Measurements from ENCODE around the gene SARM1. TPM values are rescaled to one million over a fixed set of nuclear protein-coding genes. Genes with fewer than 3 reads are reported as not detected.

The SARM1 gene
- total and polyA plus RNA-seq, 8 donors: 14.2 to 22.1 (median 17.3) TPM

DNA sequence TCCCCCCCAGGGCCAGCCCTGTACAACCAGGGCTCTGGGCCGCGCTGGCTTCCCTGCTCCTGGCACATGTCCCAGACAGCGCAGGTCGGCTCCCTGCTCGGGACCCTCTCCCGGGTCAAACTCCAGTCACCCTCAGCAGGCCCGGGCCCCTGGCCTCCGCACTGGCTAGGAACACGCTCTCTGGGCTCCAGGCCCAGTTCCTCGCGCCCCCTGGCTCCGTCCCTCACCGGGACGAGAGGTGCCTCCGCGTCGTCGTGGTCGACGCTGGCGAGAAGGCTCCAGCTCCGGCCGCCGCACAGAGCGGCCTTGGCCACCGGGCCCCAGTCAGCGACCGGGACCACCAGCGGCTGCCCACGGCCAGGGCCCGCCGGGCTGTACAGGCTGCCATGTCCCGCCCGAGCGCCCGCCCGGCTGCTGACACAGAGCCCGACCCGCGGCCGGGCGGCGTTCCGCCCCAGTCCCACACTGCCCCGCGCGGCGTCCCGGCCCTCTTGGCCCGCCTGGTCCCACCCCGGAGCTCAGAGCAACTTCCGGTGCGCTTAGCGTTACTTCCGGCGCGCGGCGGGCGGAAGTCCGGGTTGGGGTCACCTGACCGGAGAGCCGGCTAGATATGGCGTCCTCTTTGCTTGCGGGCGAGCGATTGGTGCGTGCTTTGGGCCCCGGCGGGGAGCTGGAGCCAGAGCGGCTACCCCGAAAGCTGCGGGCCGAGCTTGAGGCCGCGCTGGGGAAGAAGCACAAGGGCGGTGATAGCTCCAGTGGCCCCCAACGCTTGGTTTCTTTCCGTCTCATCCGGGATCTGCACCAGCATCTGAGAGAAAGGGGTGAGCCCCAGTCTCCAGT, 14.2 kb upstream of the SARM1 start, which contains the start of gene POLDIP2:
Gene POLDIP2 (minus strand): TSS at position 467 of the 840 bp plus-strand sequence. CDS start 79 bp downstream, at position 388.
- 0% methylated on average over 73 to 80 of the region's 80 CpGs for WGBS, 2 donors
- TF ChIP-seq, protein P1, sequence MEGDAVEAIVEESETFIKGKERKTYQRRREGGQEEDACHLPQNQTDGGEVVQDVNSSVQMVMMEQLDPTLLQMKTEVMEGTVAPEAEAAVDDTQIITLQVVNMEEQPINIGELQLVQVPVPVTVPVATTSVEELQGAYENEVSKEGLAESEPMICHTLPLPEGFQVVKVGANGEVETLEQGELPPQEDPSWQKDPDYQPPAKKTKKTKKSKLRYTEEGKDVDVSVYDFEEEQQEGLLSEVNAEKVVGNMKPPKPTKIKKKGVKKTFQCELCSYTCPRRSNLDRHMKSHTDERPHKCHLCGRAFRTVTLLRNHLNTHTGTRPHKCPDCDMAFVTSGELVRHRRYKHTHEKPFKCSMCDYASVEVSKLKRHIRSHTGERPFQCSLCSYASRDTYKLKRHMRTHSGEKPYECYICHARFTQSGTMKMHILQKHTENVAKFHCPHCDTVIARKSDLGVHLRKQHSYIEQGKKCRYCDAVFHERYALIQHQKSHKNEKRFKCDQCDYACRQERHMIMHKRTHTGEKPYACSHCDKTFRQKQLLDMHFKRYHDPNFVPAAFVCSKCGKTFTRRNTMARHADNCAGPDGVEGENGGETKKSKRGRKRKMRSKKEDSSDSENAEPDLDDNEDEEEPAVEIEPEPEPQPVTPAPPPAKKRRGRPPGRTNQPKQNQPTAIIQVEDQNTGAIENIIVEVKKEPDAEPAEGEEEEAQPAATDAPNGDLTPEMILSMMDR (IDR thresholded peaks at IDR 0.05): no peak
- ATAC-seq: peak; percentile 98 to 99 (median 99)
- no peak for FAIRE-seq
- Histone ChIP-seq H3K4me3 (peak within 1 kb of the TSS; percentile 91 to 99 (median 96)), H3K9me3 (no peaks in the 10 kb centered on the region), H3K27ac (peak within 1 kb of the TSS; percentile 81 to 92 (median 84)), H3K27me3 (no peaks in the 10 kb centered on the region), H3K36me3 (peaks cover 3 to 50% (median 20%) of the 10 kb centered on the region in 3 donors), H3K4me1 (peaks cover 0 to 17% (median 16%) of the 10 kb centered on the region in 3 donors)
- peak; percentile 94 to 99 (median 95) for DNase-seq
- intact Hi-C loops (cut with DNase I): no loop called here

DNA sequence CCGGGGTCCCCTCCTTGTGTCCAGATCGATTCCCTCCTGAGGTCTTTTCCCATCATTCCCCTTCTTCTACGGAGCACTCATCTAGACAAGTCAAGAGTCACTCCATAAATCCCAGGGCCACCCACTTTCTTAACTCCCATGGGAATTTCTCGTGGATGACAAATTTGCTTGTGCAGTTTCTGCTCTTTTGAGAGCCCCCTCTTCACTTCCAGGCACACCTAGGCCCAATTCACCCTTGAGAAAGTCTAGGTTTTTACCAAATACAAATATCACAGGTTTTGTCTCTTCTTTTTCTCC, 13.6 kb upstream of the SARM1 start:
- DNase-seq: no peak
- Histone ChIP-seq H3K27ac (peak overlapping the region in 2 of 4 donors; percentile 81 to 92), H3K36me3 (peaks cover 3 to 45% (median 18%) of the 10 kb centered on the region in 3 donors), H3K27me3 (no peaks in the 10 kb centered on the region), H3K4me1 (peaks cover 0 to 17% (median 16%) of the 10 kb centered on the region in 3 donors), H3K9me3 (no peaks in the 10 kb centered on the region), H3K4me3 (peak overlapping the region; percentile 91 to 99 (median 96))
- TF ChIP-seq, protein P1 (IDR thresholded peaks at IDR 0.05): no peak
- no peak for ATAC-seq
- WGBS, 2 donors: 2 to 8% methylated on average over 4 of the region's 4 CpGs
- intact Hi-C loops (cut with DNase I): no loop called here
- FAIRE-seq: no peak

DNA sequence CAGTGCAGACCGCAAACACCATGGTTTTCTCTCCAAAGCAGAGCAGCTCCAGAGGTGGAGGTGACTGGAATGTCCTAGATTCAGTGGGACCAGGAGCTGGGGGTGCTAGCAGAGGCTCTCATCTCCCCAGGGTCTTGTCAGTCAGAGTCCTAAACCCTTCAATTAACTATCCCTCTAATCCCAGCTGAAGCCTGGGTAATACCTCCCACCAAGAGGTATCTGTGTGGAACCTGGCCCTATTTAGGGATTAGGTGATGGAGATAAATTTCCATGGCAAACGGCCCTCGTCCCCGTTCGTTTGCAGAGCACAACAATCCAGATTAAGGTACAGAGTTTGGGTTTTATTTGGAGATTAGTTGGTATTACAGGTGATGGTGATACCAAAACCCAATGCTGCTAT, 8.3 kb upstream of the SARM1 start:
- no peak overlapping the region for H3K27ac ChIP-seq
- no peaks in the 10 kb centered on the region for H3K27me3 ChIP-seq
- H3K4me3 ChIP-seq: no peak overlapping the region
- intact Hi-C loops (cut with DNase I): no loop called here
- FAIRE-seq (no peak), ATAC-seq (no peak), DNase-seq (no peak)
- WGBS, 2 donors: 81 to 87% methylated on average over 5 of the region's 5 CpGs
- H3K36me3 ChIP-seq: peaks cover 3 to 34% (median 14%) of the 10 kb centered on the region in 3 donors
- peaks cover 0 to 5% (median 5%) of the 10 kb centered on the region in 3 donors for H3K4me1 ChIP-seq
- no peaks in the 10 kb centered on the region for H3K9me3 ChIP-seq
- TF ChIP-seq, protein P1 (IDR thresholded peaks at IDR 0.05): no peak

DNA sequence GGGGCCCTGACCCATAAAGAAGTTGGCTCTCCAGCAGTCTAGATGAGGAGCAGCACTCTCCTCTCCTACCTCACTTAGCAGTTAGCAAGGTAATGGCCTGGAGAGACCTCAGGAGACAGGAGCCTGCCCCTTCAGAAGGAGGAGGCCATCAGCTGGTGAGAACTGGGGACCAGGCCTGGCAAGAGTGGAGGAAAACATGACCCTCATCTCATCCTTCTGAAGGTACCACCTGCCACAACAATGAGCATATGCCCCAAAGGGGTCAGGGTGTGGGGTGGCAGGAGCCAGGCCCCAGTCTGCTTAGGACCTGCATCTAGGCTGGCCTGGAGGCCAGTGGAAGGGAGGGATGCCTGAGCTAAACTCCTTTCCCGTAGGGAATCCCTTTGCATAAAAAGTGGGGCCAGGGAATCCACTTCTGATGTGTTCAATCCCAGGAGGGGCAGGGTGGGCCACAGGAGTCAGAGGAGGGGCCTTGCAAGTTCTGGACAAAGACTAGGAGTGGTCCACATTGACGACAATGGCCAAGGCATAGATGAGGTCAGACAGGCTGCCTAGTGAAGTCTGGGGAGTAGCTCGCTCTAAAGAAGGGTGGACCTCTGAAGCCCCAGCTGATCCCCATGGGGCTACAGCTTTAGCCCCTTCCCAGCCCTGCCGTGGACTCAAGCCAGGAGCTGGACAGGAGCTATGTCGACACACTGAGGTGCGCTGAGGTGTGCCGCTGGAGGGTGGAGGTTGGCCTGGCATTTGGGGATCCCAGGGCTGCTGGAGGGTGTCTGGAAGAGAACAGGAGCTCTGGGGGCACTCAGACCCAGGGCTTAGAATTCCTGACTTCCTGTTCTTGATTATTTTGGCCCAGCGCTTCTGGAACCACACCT, 7.5 kb upstream of the SARM1 start:
- FAIRE-seq (no peak), DNase-seq (peak in 1 of 6 donors; percentile 51)
- intact Hi-C loops (cut with DNase I): no loop called here

More for the DNA sequence above, 7.5 kb upstream of the SARM1 start:
- Histone ChIP-seq H3K4me1 (no peaks in the 10 kb centered on the region), H3K27me3 (no peaks in the 10 kb centered on the region), H3K27ac (no peak overlapping the region), H3K36me3 (peaks cover 3 to 33% (median 14%) of the 10 kb centered on the region in 3 donors), H3K4me3 (no peak overlapping the region), H3K9me3 (no peaks in the 10 kb centered on the region)
- TF ChIP-seq, protein P1 (IDR thresholded peaks at IDR 0.05): no peak
- WGBS, 2 donors: 87 to 92% methylated on average over 8 of the region's 8 CpGs
- ATAC-seq: no peak

All from pancreas (tissue), 10 donors.